Motor neuron (in vitro differentiated cells): Measurements from ENCODE around the gene PCDHB6. TPM values are rescaled to one million over a fixed set of nuclear protein-coding genes. Genes with fewer than 3 reads are reported as not detected.
"Not testable (repeated sequence)": the region's sequence is repeated elsewhere in the genome, so short reads cannot be mapped to it uniquely, and the experiment has no call there.

Experiments used
- ATAC-seq, 8 experiments: fragments of 200-7000 bp; cut with Tn5 transposase; replicated peaks in 6 of 8; 2 replicates each; pipeline ENCODE4 v1.8.0; 2021; ENCODE audit warnings: mild to moderate bottlenecking in 8 of 8, moderate library complexity in 8 of 8
- H3K27ac ChIP-seq, 2 donors: fragments of 250-450 bp; sonication (Bioruptor Pico); 2 replicates each; pipeline ENCODE4 v1.9.0; 2021; ENCODE audit warnings: antibody characterized with exemption in 2 of 2, mild to moderate bottlenecking in 2 of 2, moderate library complexity in 1 of 2
- H3K4me1 ChIP-seq, 2 donors: fragments of 250-450 bp; sonication (Bioruptor Pico); replicated peaks in 1 of 2; 2 replicates each; pipeline ENCODE4 v1.6.1; 2021; ENCODE audit warnings: antibody characterized with exemption in 2 of 2, mild to moderate bottlenecking in 2 of 2, moderate library complexity in 1 of 2
- H3K4me3 ChIP-seq, 5 donors: fragments of 250-450 bp; sonication (Bioruptor Pico); 2 replicates each; pipeline ENCODE4 v1.9.0; 2021; ENCODE audit warnings: antibody characterized with exemption in 5 of 5, mild to moderate bottlenecking in 5 of 5, moderate library complexity in 4 of 5
- WGBS, 10 experiments: fragments of 450-650 bp; shearing (Covaris generic); methylation state at CpG; one replicate each; pipeline ENCODE4 v1.0.0; 2022; 5-methylcytosine and 5-hydroxymethylcytosine counted together
- in situ Hi-C, 9 experiments: fragments of 400-800 bp; cut with MboI; loops; one replicate each; pipeline ENCODE4 v1.15.0; 2021; ENCODE audit warnings: low sequenced_read_pairs in 9 of 9, low pct_unique_long_range_greater_than_20kb in 2 of 9; ENCODE audit not compliant: unreplicated experiment in 9 of 9
- total RNA-seq, 8 experiments: library from RNA; unstranded; fragments of 300-600 nt; gene quantifications; 2 replicates each; pipeline versions ENCODE4 v1.2.3 to v1.2.4, GENCODE V29; 2022

Gene PCDHB6
- total RNA-seq, 8 experiments from 2014 or later: 0.28 to 2.8 (median 2.3) TPM; not detected in 1

GRCh38 chr5:141175933-141176332 is 26.1 kb downstream of the PCDHB6 start:
- H3K27ac ChIP-seq: no peak overlapping the region
- H3K4me1 ChIP-seq: no peaks in the 10 kb centered on the region
- no peak overlapping the region for H3K4me3 ChIP-seq
- in situ Hi-C loops: loop anchor here in 4 of 9 experiments (25.0 kb wide), 1 partner anchor 386 kb away; no protein-coding TSS in a partner anchor
- 9 to 93% (median 80%) methylated on average over 1 of the region's 1 CpG; no CpG with 5 or more reads in 1 of the 10 experiments for WGBS, 10 experiments
- ATAC-seq: no peak

GRCh38 chr5:141177577-141178191 is 27.8 kb downstream of the PCDHB6 start, which contains the start of gene PCDHB8:
TSS of gene PCDHB8 (plus strand) at chr5:141177790. CDS start at chr5:141178035, 245 bp downstream.
- 7 to 97% (median 34%) methylated on average over 3 to 12 of the region's 18 CpGs for WGBS, 10 experiments
- not testable (repeated sequence) for H3K4me1 ChIP-seq, H3K27ac ChIP-seq
- peak within 1 kb of the TSS in 2 of 5 donors; percentile 26 to 30 for H3K4me3 ChIP-seq
- ATAC-seq: peak in 4 of 8 experiments; percentile 44 to 92 (median 51)
- in situ Hi-C loops: loop anchor here in 4 of 9 experiments (25.0 kb wide), 1 partner anchor 385 kb away; no protein-coding TSS in a partner anchor

GRCh38 chr5:141179371-141179770 is 29.5 kb downstream of the PCDHB6 start:
- in situ Hi-C loops: loop anchor here in 4 of 9 experiments (25.0 kb wide), 1 partner anchor 383 kb away; no protein-coding TSS in a partner anchor
- ATAC-seq, H3K4me3 ChIP-seq, H3K27ac ChIP-seq, H3K4me1 ChIP-seq: not testable (repeated sequence)
- 20 to 96% (median 52%) methylated on average over 2 to 19 of the region's 39 CpGs; no CpG with 5 or more reads in 7 of the 10 experiments for WGBS, 10 experiments

- in situ Hi-C loops: loop anchor here in 4 of 9 experiments (25.0 kb wide), 1 partner anchor 382 kb away; no protein-coding TSS in a partner anchor
- ATAC-seq, H3K4me3 ChIP-seq, H3K27ac ChIP-seq, H3K4me1 ChIP-seq: not testable (repeated sequence)
- 8 to 80% (median 9%) methylated on average over 2 to 7 of the region's 32 CpGs; no CpG with 5 or more reads in 7 of the 10 experiments for WGBS, 10 experiments
Measured at GRCh38 chr5:141179876-141180275, 30.0 kb downstream of the PCDHB6 start.

- H3K27ac ChIP-seq: no peak overlapping the region
- in situ Hi-C loops: loop anchor here in 4 of 9 experiments (25.0 kb wide), 1 partner anchor 382 kb away; no protein-coding TSS in a partner anchor
- 0 to 80% (median 33%) methylated on average over 1 of the region's 1 CpG; no CpG with 5 or more reads in 5 of the 10 experiments for WGBS, 10 experiments
- H3K4me3 ChIP-seq: no peak overlapping the region
- no peak for ATAC-seq
- H3K4me1 ChIP-seq: no peaks in the 10 kb centered on the region
Measured at GRCh38 chr5:141180313-141180712, 30.5 kb downstream of the PCDHB6 start.

GRCh38 chr5:141182248-141182647 is 32.4 kb downstream of the PCDHB6 start, which contains the start of gene PCDHB16:
TSS of gene PCDHB16 (plus strand) at chr5:141182387. CDS start at chr5:141182560, 173 bp downstream.
- Histone ChIP-seq H3K4me3 (peak within 1 kb of the TSS; percentile 4 to 31 (median 30)), H3K4me1 (no peaks in the 10 kb centered on the region), H3K27ac (no peak within 1 kb of the TSS)
- WGBS, 10 experiments: 6 to 72% (median 26%) methylated on average over 3 to 13 of the region's 13 CpGs; no CpG with 5 or more reads in 2 of the 10 experiments
- peak in 7 of 8 experiments; percentile 28 to 84 (median 57) for ATAC-seq
- in situ Hi-C loops: loop anchor here in 4 of 9 experiments (25.0 kb wide), 1 partner anchor 380 kb away; no protein-coding TSS in a partner anchor

- WGBS, 10 experiments: 0 to 70% (median 5%) methylated on average over 1 to 7 of the region's 69 CpGs; no CpG with 5 or more reads in 6 of the 10 experiments
- ATAC-seq, H3K4me3 ChIP-seq, H3K4me1 ChIP-seq, H3K27ac ChIP-seq: not testable (repeated sequence)
- in situ Hi-C loops: loop anchor here in 4 of 9 experiments (25.0 kb wide), 1 partner anchor 378 kb away; no protein-coding TSS in a partner anchor
Measured at GRCh38 chr5:141184117-141184855, 34.4 kb downstream of the PCDHB6 start.

GRCh38 chr5:141186897-141187512 is 37.1 kb downstream of the PCDHB6 start, which contains the start of gene PCDHB9:
TSS of gene PCDHB9 (plus strand) at chr5:141187161. CDS start at chr5:141187319, 158 bp downstream.
- 8 to 85% (median 33%) methylated on average over 2 to 7 of the region's 9 CpGs; no CpG with 5 or more reads in 1 of the 10 experiments for WGBS, 10 experiments
- H3K4me3 ChIP-seq: peak within 1 kb of the TSS; percentile 13 to 36 (median 21)
- in situ Hi-C loops: loop anchor here in 4 of 9 experiments (25.0 kb wide), 1 partner anchor 375 kb away; no protein-coding TSS in a partner anchor

GRCh38 chr5:141188682-141189081 is 38.8 kb downstream of the PCDHB6 start:
- H3K4me3 ChIP-seq, H3K27ac ChIP-seq, ATAC-seq, H3K4me1 ChIP-seq: not testable (repeated sequence)
- in situ Hi-C loops: loop anchor here in 4 of 9 experiments (25.0 kb wide), 1 partner anchor 374 kb away; no protein-coding TSS in a partner anchor
- 100% methylated on average over 2 of the region's 37 CpGs; no CpG with 5 or more reads in 9 of the 10 experiments for WGBS, 10 experiments

More at GRCh38 chr5:141186897-141187512, 37.1 kb downstream of the PCDHB6 start, which contains the start of gene PCDHB9:
- Histone ChIP-seq H3K4me1 (no peaks in the 10 kb centered on the region), H3K27ac (no peak within 1 kb of the TSS)
- ATAC-seq: peak in 3 of 8 experiments; percentile 40 to 43 (median 42)

- not testable (repeated sequence) for ATAC-seq, H3K27ac ChIP-seq, H3K4me3 ChIP-seq, H3K4me1 ChIP-seq
- WGBS, 10 experiments: no CpG with 5 or more reads among the region's 35 CpGs
- in situ Hi-C loops: loop anchor here in 4 of 9 experiments (25.0 kb wide), 1 partner anchor 373 kb away; no protein-coding TSS in a partner anchor
Measured at GRCh38 chr5:141189131-141189530, 39.3 kb downstream of the PCDHB6 start.

- ATAC-seq: peak; percentile 28 to 80 (median 58)
- in situ Hi-C loops: loop anchor here in 4 of 9 experiments (25.0 kb wide), 1 partner anchor 370 kb away; no protein-coding TSS in a partner anchor
Measured at GRCh38 chr5:141192110-141192725, 42.4 kb downstream of the PCDHB6 start, which contains the start of gene PCDHB10. TSS of gene PCDHB10 (plus strand) at chr5:141192353. CDS start at chr5:141192553, 200 bp downstream.

More at GRCh38 chr5:141192110-141192725, 42.4 kb downstream of the PCDHB6 start, which contains the start of gene PCDHB10:
- Histone ChIP-seq H3K27ac (no peak within 1 kb of the TSS), H3K4me3 (peak within 1 kb of the TSS; percentile 22 to 53 (median 39)), H3K4me1 (no peaks in the 10 kb centered on the region)
- 0 to 20% (median 0%) methylated on average over 4 to 8 of the region's 10 CpGs; no CpG with 5 or more reads in 1 of the 10 experiments for WGBS, 10 experiments
